Measurements from ENCODE around the gene ACAN.

DNA sequence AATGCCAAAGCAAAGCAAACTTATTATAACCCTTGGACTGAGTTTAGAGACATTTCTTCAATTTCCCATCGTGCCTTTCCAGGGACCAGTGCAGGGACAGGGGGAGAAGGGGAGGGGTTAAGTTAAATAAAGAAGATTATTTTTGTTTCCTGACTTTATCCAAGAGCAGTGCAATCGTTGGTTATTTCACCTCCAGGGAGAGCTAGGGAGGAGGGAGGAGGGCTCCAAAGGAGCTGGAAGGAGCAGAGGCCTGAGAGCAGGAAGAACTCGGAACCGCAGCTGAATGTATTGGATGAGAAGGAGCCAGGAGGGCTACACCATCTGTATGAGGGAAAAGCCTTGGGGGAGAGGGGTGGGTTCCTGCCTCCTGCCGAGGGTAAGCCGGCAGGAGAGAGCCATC is 71.4 kb downstream of the ACAN start:
- no peak for TF ChIP-seq POLR2A (IDR thresholded peaks at IDR 0.05)
- no peak for TF ChIP-seq CTCF (IDR thresholded peaks at IDR 0.05)
- TF ChIP-seq EP300 (IDR thresholded peaks at IDR 0.05) = no peak
- TF ChIP-seq POLR2AphosphoS5 (IDR thresholded peaks at IDR 0.05) = no peak

Data from stomach (tissue), 4 donors.